ENCODE data around the gene F12. TPM values are rescaled to one million over a fixed set of nuclear protein-coding genes. Genes with fewer than 3 reads are reported as not detected.
"Not testable (repeated sequence)": the region's sequence is repeated elsewhere in the genome, so short reads cannot be mapped to it uniquely, and the experiment has no call there.

Gene F12
- polyA plus RNA-seq, 1 of the 3 experiments (the other 2 are of a cell fraction), result 4.3 TPM

DNA sequence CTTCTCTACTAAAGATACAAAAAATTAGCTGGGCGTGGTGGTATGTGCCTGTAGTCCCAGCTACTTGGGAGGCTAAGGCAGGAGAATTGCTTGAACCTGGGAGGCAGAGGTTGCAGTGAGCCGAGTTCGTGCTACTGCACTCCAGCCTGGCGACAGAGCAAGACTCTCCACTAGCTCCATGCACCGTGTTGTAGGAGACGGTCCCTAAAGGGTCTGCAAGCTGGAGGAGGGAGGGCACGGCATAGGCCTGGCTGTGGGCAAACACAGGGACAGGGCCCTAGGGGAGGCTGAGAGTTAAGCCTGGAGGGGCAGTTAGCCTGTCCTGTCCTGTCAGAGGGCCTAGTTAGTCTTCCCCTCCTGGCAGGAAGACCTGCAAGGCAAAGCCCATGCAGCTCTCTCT, 48.6 kb downstream of the F12 start:
- WGBS (ENCODE audit: low lambda C conversion rate), result no CpG with 5 or more reads among the region's 7 CpGs
- ChIA-PET POLR2A (interaction anchor here (0.6 to 1.7 kb wide), 2 partner anchors 8 to 158 kb away, joined by 3 to 8 read pairs; partner anchors contain the start of gene LMAN2), CTCF (interaction anchor here (1.0 to 1.7 kb wide), 6 partner anchors 9 to 97 kb away, joined by 4 to 8 read pairs (median 5); partner anchors contain the start of gene LMAN2)
- not testable (repeated sequence) for H3K4me3 ChIP-seq (ENCODE audit: low read depth in 2 of 2, low read length in 1 of 2); H3K27ac ChIP-seq (ENCODE audit: low read depth in 2 of 2, low read length in 1 of 2); H3K9me2 ChIP-seq; DNase-seq; H3K4me2 ChIP-seq; H4K20me1 ChIP-seq (ENCODE audit: insufficient read depth); H2AFZ ChIP-seq (ENCODE audit: low read depth); H3K79me2 ChIP-seq (ENCODE audit: insufficient read depth); H3K9me3 ChIP-seq; H3K9ac ChIP-seq; H3F3A ChIP-seq (replicated peaks; ENCODE audit: insufficient read depth); H3K36me3 ChIP-seq (replicated peaks in 1 of 2; ENCODE audit: control insufficient read depth in 1 of 2, insufficient read depth in 2 of 2, low read length in 1 of 2); H3K27me3 ChIP-seq (ENCODE audit: insufficient read depth)
- peaks cover 4 to 18% of the 10 kb centered on the region in 2 experiments; a peak in 2 of 4 replicates for H3K4me1 ChIP-seq (ENCODE audit: control insufficient read depth in 1 of 2, insufficient read depth in 2 of 2, low read depth in 1 of 2, low read length in 1 of 2)

- Histone ChIP-seq H3K9me3 (no peaks in the 10 kb centered on the region), H3K9ac (no peak overlapping the region), H3K27ac (ENCODE audit: low read depth in 2 of 2, low read length in 1 of 2) (no peak overlapping the region), H3K4me3 (ENCODE audit: low read depth in 2 of 2, low read length in 1 of 2) (no peak overlapping the region), H3F3A (replicated peaks; ENCODE audit: insufficient read depth) (no peaks in the 10 kb centered on the region), H3K4me2 (no peak overlapping the region), H3K9me2 (no peaks in the 10 kb centered on the region), H3K4me1 (ENCODE audit: control insufficient read depth in 1 of 2, insufficient read depth in 2 of 2, low read depth in 1 of 2, low read length in 1 of 2) (peaks cover 4 to 15% of the 10 kb centered on the region in 2 experiments; a peak in 2 of 4 replicates), H2AFZ (ENCODE audit: low read depth) (no peak overlapping the region), H4K20me1 (ENCODE audit: insufficient read depth) (no peaks in the 10 kb centered on the region), H3K27me3 (ENCODE audit: insufficient read depth) (no peaks in the 10 kb centered on the region), H3K36me3 (replicated peaks in 1 of 2; ENCODE audit: control insufficient read depth in 1 of 2, insufficient read depth in 2 of 2, low read length in 1 of 2) (no peaks in the 10 kb centered on the region), H3K79me2 (ENCODE audit: insufficient read depth) (no peaks in the 10 kb centered on the region)
- no peak for DNase-seq
- ChIA-PET CTCF (interaction anchor here (1.7 kb wide), 2 partner anchors 10 to 97 kb away, joined by 4 to 8 read pairs; no protein-coding TSS in a partner anchor), POLR2A (no interaction called here)
- 64% methylated on average over 3 of the region's 3 CpGs for WGBS (ENCODE audit: low lambda C conversion rate)
- TF ChIP-seq, protein P1, sequence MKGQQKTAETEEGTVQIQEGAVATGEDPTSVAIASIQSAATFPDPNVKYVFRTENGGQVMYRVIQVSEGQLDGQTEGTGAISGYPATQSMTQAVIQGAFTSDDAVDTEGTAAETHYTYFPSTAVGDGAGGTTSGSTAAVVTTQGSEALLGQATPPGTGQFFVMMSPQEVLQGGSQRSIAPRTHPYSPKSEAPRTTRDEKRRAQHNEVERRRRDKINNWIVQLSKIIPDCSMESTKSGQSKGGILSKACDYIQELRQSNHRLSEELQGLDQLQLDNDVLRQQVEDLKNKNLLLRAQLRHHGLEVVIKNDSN (IDR thresholded peaks at IDR 0.05; ENCODE audit: borderline replicate concordance, low read depth), result no peak
- TF ChIP-seq SIN3A (IDR thresholded peaks at IDR 0.05; ENCODE audit: borderline replicate concordance, low read depth, low read length), result no peak
These were observed 49.5 kb downstream of the F12 start for GRCh38 chr5:177359860-177360259.

- no peak overlapping the region for H3K4me2 ChIP-seq
- CTCF ChIA-PET, result interaction anchor here (1.2 to 1.7 kb wide), 2 partner anchors 10 to 98 kb away, joined by 3 to 4 read pairs; no protein-coding TSS in a partner anchor
- H3K9me2 ChIP-seq, result no peaks in the 10 kb centered on the region
- H3K27ac ChIP-seq (ENCODE audit: low read depth in 2 of 2, low read length in 1 of 2), result no peak overlapping the region
- TF ChIP-seq, protein P2, sequence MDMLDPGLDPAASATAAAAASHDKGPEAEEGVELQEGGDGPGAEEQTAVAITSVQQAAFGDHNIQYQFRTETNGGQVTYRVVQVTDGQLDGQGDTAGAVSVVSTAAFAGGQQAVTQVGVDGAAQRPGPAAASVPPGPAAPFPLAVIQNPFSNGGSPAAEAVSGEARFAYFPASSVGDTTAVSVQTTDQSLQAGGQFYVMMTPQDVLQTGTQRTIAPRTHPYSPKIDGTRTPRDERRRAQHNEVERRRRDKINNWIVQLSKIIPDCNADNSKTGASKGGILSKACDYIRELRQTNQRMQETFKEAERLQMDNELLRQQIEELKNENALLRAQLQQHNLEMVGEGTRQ (IDR thresholded peaks at IDR 0.05; ENCODE audit: borderline replicate concordance, low read depth, low read length), result no peak
- TF ChIP-seq RAD21 (IDR thresholded peaks at IDR 0.05; ENCODE audit: low read length) (no peak), YY1 (IDR thresholded peaks at IDR 0.05; ENCODE audit: low read depth) (no peak), FOXM1 (IDR thresholded peaks at IDR 0.05; ENCODE audit: low read depth) (no peak), ELF1 (IDR thresholded peaks at IDR 0.05) (no peak), ZBTB33 (IDR thresholded peaks at IDR 0.05; ENCODE audit: borderline replicate concordance, low read depth) (no peak)
- no peaks in the 10 kb centered on the region for H4K20me1 ChIP-seq (ENCODE audit: insufficient read depth)
- no peak overlapping the region for H3K4me3 ChIP-seq (ENCODE audit: low read depth in 2 of 2, low read length in 1 of 2)
- no peaks in the 10 kb centered on the region for H3K27me3 ChIP-seq (ENCODE audit: insufficient read depth)
- POLR2A ChIA-PET, result no interaction called here
- H3F3A ChIP-seq (replicated peaks; ENCODE audit: insufficient read depth), result no peaks in the 10 kb centered on the region
- H3K9me3 ChIP-seq, result no peaks in the 10 kb centered on the region
- DNase-seq, result no peak
- no peak overlapping the region for H3K9ac ChIP-seq
- peaks cover 4 to 15% of the 10 kb centered on the region in 2 experiments; a peak in 2 of 4 replicates for H3K4me1 ChIP-seq (ENCODE audit: control insufficient read depth in 1 of 2, insufficient read depth in 2 of 2, low read depth in 1 of 2, low read length in 1 of 2)
- 87% methylated on average over 6 of the region's 6 CpGs for WGBS (ENCODE audit: low lambda C conversion rate)
- no peaks in the 10 kb centered on the region for H3K36me3 ChIP-seq (replicated peaks in 1 of 2; ENCODE audit: control insufficient read depth in 1 of 2, insufficient read depth in 2 of 2, low read length in 1 of 2)
- H3K79me2 ChIP-seq (ENCODE audit: insufficient read depth), result no peaks in the 10 kb centered on the region
- no peak overlapping the region for H2AFZ ChIP-seq (ENCODE audit: low read depth)
These were observed 49.9 kb downstream of the F12 start for GRCh38 chr5:177359451-177359851.
